Esophagus (tissue), 2 donors: ENCODE measurements around the gene MACF1. TPM values are rescaled to one million over a fixed set of nuclear protein-coding genes. Genes with fewer than 3 reads are reported as not detected.
"Not testable (repeated sequence)": the region's sequence is repeated elsewhere in the genome, so short reads cannot be mapped to it uniquely, and the experiment has no call there.

Experiments used
- H3K27ac ChIP-seq, 2 donors: one replicate each; pipeline ENCODE4 v1.5.1; 2013; ENCODE audit warnings: low read depth in 2 of 2, mild to moderate bottlenecking in 2 of 2, inconsistent platforms in 1 of 2, low read length in 1 of 2, moderate library complexity in 1 of 2
- H3K27me3 ChIP-seq, 2 donors: one replicate each; pipeline ENCODE4 v1.6.1; 2013; ENCODE audit warnings: low read length in 2 of 2, control low read depth in 1 of 2, mild to moderate bottlenecking in 1 of 2; ENCODE audit not compliant: insufficient read depth in 2 of 2, control insufficient read depth in 1 of 2
- H3K36me3 ChIP-seq, 2 donors: one replicate each; pipeline ENCODE4 v1.6.1; 2013; ENCODE audit warnings: low read length in 1 of 2; ENCODE audit not compliant: control insufficient read depth in 2 of 2, insufficient read depth in 2 of 2
- H3K4me1 ChIP-seq, 2 donors: one replicate each; pipeline ENCODE4 v1.6.1; 2013; ENCODE audit warnings: low read length in 1 of 2; ENCODE audit not compliant: control insufficient read depth in 2 of 2, insufficient read depth in 2 of 2
- H3K4me3 ChIP-seq, 2 donors: one replicate each; pipeline ENCODE4 v1.5.1; 2013; ENCODE audit warnings: low read length in 2 of 2, mild to moderate bottlenecking in 2 of 2, low read depth in 1 of 2, moderate library complexity in 1 of 2
- H3K9me3 ChIP-seq, 2 donors: one replicate each; pipeline ENCODE4 v1.6.1; 2013; ENCODE audit warnings: mild to moderate bottlenecking in 2 of 2, low read depth in 1 of 2, low read length in 1 of 2, moderate library complexity in 1 of 2; ENCODE audit not compliant: control insufficient read depth in 2 of 2, insufficient read depth in 1 of 2
- WGBS, 2 donors: extraction: QIAGEN DNeasy Blood & Tissue Kit; methylation state at CpG; one replicate each; pipeline ENCODE4 v1.1.7; 2013; 5-methylcytosine and 5-hydroxymethylcytosine counted together
- polyA plus RNA-seq, 2 donors: library from polyadenylated mRNA; stranded (reverse); fragments of 200-250 nt; gene quantifications; one replicate each; pipeline ENCODE4 v1.2.3, GENCODE V29; 2013
- donor health status: healthy with polysubstance abuse.
- donor health status: Bipolar disorder and iron deficiency.

Gene MACF1
- polyA plus RNA-seq, 2 donors, result 35.2 to 40.1 TPM

GRCh38 chr1:39499668-39500067 is 295.2 kb downstream of the MACF1 start:
- H3K9me3 ChIP-seq, result no peaks in the 10 kb centered on the region
- H3K27ac ChIP-seq, result no peak overlapping the region
- no peaks in the 10 kb centered on the region for H3K36me3 ChIP-seq
- 68 to 77% methylated on average over 5 of the region's 5 CpGs for WGBS, 2 donors
- peaks cover 0 to 3% of the 10 kb centered on the region in 2 donors for H3K4me1 ChIP-seq
- peaks cover 0 to 2% of the 10 kb centered on the region in 2 donors for H3K27me3 ChIP-seq
- no peak overlapping the region for H3K4me3 ChIP-seq

GRCh38 chr1:39500862-39501389 is 296.4 kb downstream of the MACF1 start:
- no peaks in the 10 kb centered on the region for H3K36me3 ChIP-seq
- 48 to 73% methylated on average over 4 of the region's 4 CpGs for WGBS, 2 donors

GRCh38 chr1:39501666-39502065 is 297.2 kb downstream of the MACF1 start:
- Histone ChIP-seq H3K4me1 (peaks cover 0 to 3% of the 10 kb centered on the region in 2 donors), H3K27me3 (peaks cover 0 to 2% of the 10 kb centered on the region in 2 donors), H3K4me3 (no peak overlapping the region), H3K27ac (no peak overlapping the region), H3K9me3 (no peaks in the 10 kb centered on the region), H3K36me3 (no peaks in the 10 kb centered on the region)
- 51 to 59% methylated on average over 5 of the region's 5 CpGs for WGBS, 2 donors

More at GRCh38 chr1:39500862-39501389, 296.4 kb downstream of the MACF1 start:
- H3K4me1 ChIP-seq, result peaks cover 0 to 3% of the 10 kb centered on the region in 2 donors
- H3K4me3 ChIP-seq, result no peak overlapping the region
- no peak overlapping the region for H3K27ac ChIP-seq
- H3K9me3 ChIP-seq, result no peaks in the 10 kb centered on the region
- H3K27me3 ChIP-seq, result peaks cover 0 to 2% of the 10 kb centered on the region in 2 donors

- not testable (repeated sequence) for H3K36me3 ChIP-seq
- WGBS, 2 donors, result 80 to 84% methylated on average over 9 of the region's 9 CpGs
Measured at GRCh38 chr1:39504436-39504835, 299.9 kb downstream of the MACF1 start.

GRCh38 chr1:39505289-39505688 is 300.8 kb downstream of the MACF1 start:
- Histone ChIP-seq H3K4me3 (no peak overlapping the region), H3K36me3 (no peaks in the 10 kb centered on the region), H3K4me1 (peaks cover 0 to 3% of the 10 kb centered on the region in 2 donors), H3K27me3 (no peaks in the 10 kb centered on the region), H3K27ac (no peak overlapping the region), H3K9me3 (no peaks in the 10 kb centered on the region)

More at GRCh38 chr1:39504436-39504835, 299.9 kb downstream of the MACF1 start:
- not testable (repeated sequence) for H3K27ac ChIP-seq, H3K9me3 ChIP-seq, H3K27me3 ChIP-seq, H3K4me1 ChIP-seq, H3K4me3 ChIP-seq

GRCh38 chr1:39507230-39507928 is 302.9 kb downstream of the MACF1 start:
- Histone ChIP-seq H3K9me3 (no peaks in the 10 kb centered on the region), H3K27ac (no peak overlapping the region), H3K27me3 (no peaks in the 10 kb centered on the region), H3K36me3 (no peaks in the 10 kb centered on the region), H3K4me1 (no peaks in the 10 kb centered on the region), H3K4me3 (no peak overlapping the region)
- 86 to 88% methylated on average over 14 of the region's 14 CpGs for WGBS, 2 donors

- H3K4me1 ChIP-seq, result no peaks in the 10 kb centered on the region
- no peak overlapping the region for H3K4me3 ChIP-seq
- H3K27me3 ChIP-seq, result no peaks in the 10 kb centered on the region
- no peaks in the 10 kb centered on the region for H3K36me3 ChIP-seq
- no peaks in the 10 kb centered on the region for H3K9me3 ChIP-seq
- no peak overlapping the region for H3K27ac ChIP-seq
- 89 to 91% methylated on average over 6 of the region's 6 CpGs for WGBS, 2 donors
Measured at GRCh38 chr1:39508266-39508665, 303.8 kb downstream of the MACF1 start.

- WGBS, 2 donors, result 77 to 80% methylated on average over 11 of the region's 11 CpGs
- Histone ChIP-seq H3K36me3 (no peaks in the 10 kb centered on the region), H3K27ac (no peak overlapping the region), H3K4me1 (no peaks in the 10 kb centered on the region), H3K27me3 (no peaks in the 10 kb centered on the region), H3K9me3 (no peaks in the 10 kb centered on the region), H3K4me3 (no peak overlapping the region)
Measured at GRCh38 chr1:39508857-39509305, 304.4 kb downstream of the MACF1 start.

- Histone ChIP-seq H3K27ac (no peak overlapping the region), H3K27me3 (no peaks in the 10 kb centered on the region), H3K36me3 (no peaks in the 10 kb centered on the region), H3K4me1 (no peaks in the 10 kb centered on the region), H3K4me3 (no peak overlapping the region), H3K9me3 (no peaks in the 10 kb centered on the region)
- 58% methylated on average over 22 of the region's 22 CpGs for whole genome bisulfite sequencing, 2 donors
Measured at GRCh38 chr1:39509360-39510009, 305.0 kb downstream of the MACF1 start.
